Stimulated activated naive CD8-positive, alpha-beta T cell treated with anti-CD3 and anti-CD28 coated beads, Interleukin-15, amount 100 ng/mL, for 72 hours (primary cell): ENCODE data around the gene GABRA4.

Experiments used
- ATAC-seq: fragments of 150-1000 bp; cut with Tn5 transposase; 2 replicates; pipeline ENCODE4 v1.10.0; 2021; ENCODE audit warnings: mild to moderate bottlenecking, moderate library complexity
- DNase-seq, 2 donors: peaks; one replicate each; pipeline ENCODE4 v3.0.0; 2021 to 2022
- H3K27ac Mint-ChIP-seq, 2 donors: one replicate each; pipeline ENCODE4 v1.8.0; 2022; ENCODE audit warnings: mild to moderate bottlenecking in 2 of 2, mixed read lengths in 2 of 2, moderate library complexity in 2 of 2
- H3K27me3 Mint-ChIP-seq: one replicate; pipeline ENCODE4 v1.8.0; 2022; ENCODE audit warnings: mixed read lengths
- H3K4me1 Mint-ChIP-seq: one replicate; pipeline ENCODE4 v1.8.0; 2022; ENCODE audit warnings: mild to moderate bottlenecking, mixed read lengths
- H3K4me3 Mint-ChIP-seq, 2 donors: one replicate each; pipeline ENCODE4 v1.8.0; 2022; ENCODE audit warnings: mild to moderate bottlenecking in 2 of 2, mixed read lengths in 2 of 2, moderate library complexity in 1 of 2
- H3K9me3 Mint-ChIP-seq, 2 donors: one replicate each; pipeline ENCODE4 v1.8.0; 2022; ENCODE audit warnings: mixed read lengths in 2 of 2

GABRA4 gene

GRCh38 chr4:46999566-46999965 is 6.2 kb upstream of the GABRA4 start:
- Mint-ChIP-seq H3K4me1 (no peaks in the 10 kb centered on the region), H3K27ac (no peak overlapping the region), H3K9me3 (no peaks in the 10 kb centered on the region), H3K4me3 (no peak overlapping the region), H3K27me3 (peaks cover 8% of the 10 kb centered on the region)
- DNase-seq (no peak), ATAC-seq (no peak)

DNA sequence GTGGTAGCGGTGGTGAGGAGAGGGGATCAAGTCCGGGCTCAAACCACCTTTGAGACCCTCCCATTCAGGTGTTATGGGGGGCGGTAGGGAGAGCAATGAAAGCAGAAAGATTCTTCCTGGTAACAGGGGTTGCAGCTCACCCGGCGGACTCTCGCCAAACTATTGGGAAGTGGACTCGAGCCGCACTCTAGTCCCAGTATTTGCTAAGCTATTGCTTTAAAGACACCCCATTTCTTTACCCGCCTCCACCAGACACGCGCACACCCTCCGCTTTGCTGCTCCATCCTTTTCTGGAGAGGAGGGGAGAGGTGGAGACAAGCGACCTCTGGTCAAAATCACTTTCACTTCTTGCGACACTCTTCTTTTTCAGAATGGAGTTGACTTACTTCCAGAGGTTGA is 625 bp upstream of the GABRA4 start:
- no peak for DNase-seq
- Mint-ChIP-seq H3K27me3 (peaks cover 44% of the 10 kb centered on the region), H3K4me1 (peaks cover 22% of the 10 kb centered on the region), H3K27ac (peak overlapping the region in 1 of 2 donors; percentile 66), H3K4me3 (peak overlapping the region; percentile 56 to 69), H3K9me3 (no peaks in the 10 kb centered on the region)
- peak; percentile 22 for ATAC-seq

GRCh38 chr4:46992338-46992737 is 1.0 kb downstream of the GABRA4 start:
- ATAC-seq (no peak), DNase-seq (no peak)
- no peaks in the 10 kb centered on the region for H3K9me3 Mint-ChIP-seq
- H3K27ac Mint-ChIP-seq: no peak overlapping the region
- peak overlapping the region in 1 of 2 donors; percentile 62 for H3K4me3 Mint-ChIP-seq
- peaks cover 44% of the 10 kb centered on the region for H3K27me3 Mint-ChIP-seq
- peaks cover 22% of the 10 kb centered on the region for H3K4me1 Mint-ChIP-seq

DNA sequence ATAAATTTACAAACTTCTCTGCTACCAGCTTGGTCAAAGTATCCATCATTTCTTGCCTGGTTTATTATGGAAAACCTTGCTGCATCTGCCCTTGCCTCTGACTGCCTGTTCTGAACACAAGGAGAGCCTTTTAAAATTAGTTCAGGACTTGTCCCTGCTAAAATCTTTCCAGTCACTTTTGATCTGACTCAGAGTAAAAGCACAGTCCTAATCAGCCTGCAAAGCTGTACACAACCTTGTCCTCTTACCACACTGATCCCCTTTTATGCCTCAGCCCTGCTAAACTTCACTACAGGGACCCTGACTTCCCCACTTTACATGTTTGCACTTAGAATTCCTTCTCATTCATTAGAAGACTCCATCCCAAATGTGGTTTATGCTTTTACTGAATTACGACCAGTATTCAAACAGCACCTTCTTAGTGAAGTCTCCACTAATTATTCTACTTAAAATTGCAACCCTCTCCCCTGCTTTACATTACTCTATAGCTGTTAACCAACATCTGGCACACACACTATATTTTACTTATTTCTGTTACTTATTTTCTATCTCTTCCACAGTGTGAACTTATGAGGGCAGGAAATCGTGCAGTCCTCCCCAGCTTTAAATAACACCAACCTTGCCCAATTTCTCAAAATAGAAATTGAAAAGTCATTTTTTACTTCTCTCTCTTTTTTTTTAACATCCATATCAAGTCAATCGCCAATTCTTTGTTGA is 6.3 kb downstream of the GABRA4 start:
- DNase-seq (no peak), ATAC-seq (no peak)
- Mint-ChIP-seq H3K4me3 (no peak overlapping the region), H3K9me3 (no peaks in the 10 kb centered on the region), H3K4me1 (peaks cover under 1% of the 10 kb centered on the region), H3K27ac (no peak overlapping the region), H3K27me3 (peaks cover 11% of the 10 kb centered on the region)

- no peak for DNase-seq
- no peak overlapping the region for H3K4me3 Mint-ChIP-seq
- ATAC-seq: no peak
- no peaks in the 10 kb centered on the region for H3K4me1 Mint-ChIP-seq
- H3K9me3 Mint-ChIP-seq: no peaks in the 10 kb centered on the region
- no peaks in the 10 kb centered on the region for H3K27me3 Mint-ChIP-seq
- H3K27ac Mint-ChIP-seq: no peak overlapping the region
Observed at GRCh38 chr4:46984781-46985180, 8.6 kb downstream of the GABRA4 start.

GRCh38 chr4:46980851-46981250 is 12.5 kb downstream of the GABRA4 start:
- H3K27me3 Mint-ChIP-seq: peaks cover 2% of the 10 kb centered on the region
- no peaks in the 10 kb centered on the region for H3K9me3 Mint-ChIP-seq
- ATAC-seq (no peak), DNase-seq (no peak)
- H3K4me1 Mint-ChIP-seq: no peaks in the 10 kb centered on the region
- no peak overlapping the region for H3K4me3 Mint-ChIP-seq
- no peak overlapping the region for H3K27ac Mint-ChIP-seq

DNA sequence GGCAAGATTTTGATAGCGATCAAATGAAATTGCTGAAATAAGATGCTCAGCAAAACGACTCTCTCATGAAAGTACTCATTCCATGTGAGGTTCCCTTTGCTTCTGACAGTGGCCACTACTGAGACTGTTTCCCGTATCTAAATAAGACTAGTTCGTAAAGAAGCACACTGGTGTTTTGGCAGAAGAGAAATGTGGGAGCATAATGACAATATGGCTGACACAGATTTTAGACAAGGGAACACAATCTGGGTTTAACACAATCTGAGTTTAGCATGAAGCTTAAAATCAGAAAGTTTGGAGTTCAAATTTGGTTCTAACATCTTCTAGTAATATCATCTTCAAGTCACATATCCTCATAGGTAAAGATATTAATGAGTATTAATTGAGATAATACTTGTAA is 13.7 kb downstream of the GABRA4 start:
- Mint-ChIP-seq H3K27ac (no peak overlapping the region), H3K4me1 (no peaks in the 10 kb centered on the region), H3K4me3 (no peak overlapping the region), H3K9me3 (no peaks in the 10 kb centered on the region), H3K27me3 (peaks cover 14% of the 10 kb centered on the region)
- ATAC-seq (no peak), DNase-seq (no peak)

DNA sequence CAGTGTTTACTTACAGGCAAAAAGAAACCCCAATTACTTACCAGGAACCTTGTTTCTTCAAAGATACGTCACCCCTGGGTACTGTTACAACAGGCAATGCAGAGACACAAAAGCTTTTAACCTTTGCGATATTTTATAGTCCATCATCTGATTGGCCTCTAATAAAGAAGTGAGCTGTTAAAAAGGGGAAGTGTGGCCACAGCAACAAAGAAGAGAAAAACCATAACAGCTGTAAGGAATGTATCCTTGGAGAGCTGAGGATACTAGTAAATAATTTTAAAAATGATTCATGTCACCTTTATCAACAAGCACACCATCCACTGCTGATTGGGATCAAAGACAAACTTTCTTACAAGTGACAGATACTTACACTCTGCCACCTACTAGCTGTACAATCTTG is 14.1 kb downstream of the GABRA4 start:
- ATAC-seq: no peak
- H3K9me3 Mint-ChIP-seq: no peaks in the 10 kb centered on the region
- no peaks in the 10 kb centered on the region for H3K4me1 Mint-ChIP-seq
- peaks cover 15% of the 10 kb centered on the region for H3K27me3 Mint-ChIP-seq
- H3K27ac Mint-ChIP-seq: no peak overlapping the region
- no peak overlapping the region for H3K4me3 Mint-ChIP-seq
- DNase-seq: no peak

- no peak for ATAC-seq
- Mint-ChIP-seq H3K9me3 (no peaks in the 10 kb centered on the region), H3K27me3 (peaks cover 15% of the 10 kb centered on the region), H3K4me1 (no peaks in the 10 kb centered on the region), H3K4me3 (no peak overlapping the region), H3K27ac (no peak overlapping the region)
- no peak for DNase-seq
Observed at GRCh38 chr4:46977245-46977644, 16.1 kb downstream of the GABRA4 start.

DNA sequence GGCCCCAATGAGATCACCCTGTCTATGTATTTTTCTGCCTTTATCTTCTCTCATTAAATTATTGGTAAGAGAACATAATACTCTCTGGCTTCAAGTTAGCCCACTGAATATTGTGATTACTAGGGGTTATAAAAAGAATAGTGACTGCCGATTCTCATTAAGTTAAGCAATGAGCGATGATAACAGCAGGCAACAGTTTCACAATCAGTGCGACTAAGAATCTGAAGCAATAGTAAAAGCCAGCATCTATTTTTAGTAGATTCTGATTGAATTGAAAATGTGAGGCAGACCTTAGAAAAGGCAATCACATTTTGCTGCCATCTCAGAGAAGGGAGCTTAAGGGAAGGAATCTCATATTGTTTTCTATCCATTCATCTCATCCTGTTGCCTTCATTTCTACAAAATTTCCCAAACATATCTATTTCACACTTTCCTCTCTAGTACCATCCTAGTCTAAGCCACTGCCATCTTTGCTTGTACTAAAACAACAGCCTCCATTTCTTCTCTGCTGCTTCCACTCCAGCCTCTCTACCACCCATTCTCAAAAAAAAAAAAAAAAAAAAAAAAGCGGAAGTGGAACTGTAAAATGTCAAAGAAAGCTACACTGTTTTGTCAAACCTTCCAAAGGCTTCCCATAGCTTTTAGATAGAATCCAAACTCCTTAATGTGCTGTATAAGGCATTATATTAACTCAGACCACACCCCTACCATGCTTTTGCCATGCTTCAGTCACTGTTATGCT is 17.4 kb downstream of the GABRA4 start:
- Mint-ChIP-seq H3K27me3 (peaks cover 15% of the 10 kb centered on the region), H3K27ac (no peak overlapping the region), H3K9me3 (no peaks in the 10 kb centered on the region), H3K4me3 (no peak overlapping the region), H3K4me1 (no peaks in the 10 kb centered on the region)
- DNase-seq (no peak), ATAC-seq (no peak)

DNA sequence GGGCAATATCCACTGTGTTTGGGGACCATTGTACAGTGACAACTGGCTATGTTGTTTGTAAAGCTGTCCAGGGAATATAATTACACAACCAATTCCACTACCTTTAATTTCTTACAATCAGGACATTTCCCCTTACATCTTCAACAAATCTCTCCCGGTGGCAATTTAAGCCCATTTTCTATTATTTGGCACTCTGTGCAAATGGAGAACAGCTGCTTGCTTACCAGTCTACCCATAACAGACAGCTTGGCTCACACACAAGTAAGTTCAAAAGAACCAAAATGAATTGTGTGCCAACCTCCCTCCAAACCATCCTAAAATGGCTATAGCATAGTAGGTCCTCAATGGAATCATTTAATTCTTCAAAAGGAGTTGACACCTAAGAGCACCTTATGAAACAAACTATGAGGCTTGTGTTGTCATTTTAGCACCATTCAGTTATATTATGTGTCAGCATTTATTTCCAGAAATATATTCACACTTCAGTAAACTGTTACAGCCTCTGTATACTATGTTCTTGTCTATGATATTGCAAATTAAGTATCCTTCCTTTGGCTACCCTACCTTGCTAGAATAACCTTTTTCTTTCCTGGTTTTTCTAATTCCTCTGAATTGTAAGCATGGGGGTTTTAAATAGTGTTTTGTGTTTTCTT is 18.4 kb downstream of the GABRA4 start:
- Mint-ChIP-seq H3K27ac (no peak overlapping the region), H3K9me3 (no peaks in the 10 kb centered on the region), H3K27me3 (peaks cover 17% of the 10 kb centered on the region), H3K4me3 (no peak overlapping the region), H3K4me1 (no peaks in the 10 kb centered on the region)
- ATAC-seq (no peak), DNase-seq (no peak)

DNA sequence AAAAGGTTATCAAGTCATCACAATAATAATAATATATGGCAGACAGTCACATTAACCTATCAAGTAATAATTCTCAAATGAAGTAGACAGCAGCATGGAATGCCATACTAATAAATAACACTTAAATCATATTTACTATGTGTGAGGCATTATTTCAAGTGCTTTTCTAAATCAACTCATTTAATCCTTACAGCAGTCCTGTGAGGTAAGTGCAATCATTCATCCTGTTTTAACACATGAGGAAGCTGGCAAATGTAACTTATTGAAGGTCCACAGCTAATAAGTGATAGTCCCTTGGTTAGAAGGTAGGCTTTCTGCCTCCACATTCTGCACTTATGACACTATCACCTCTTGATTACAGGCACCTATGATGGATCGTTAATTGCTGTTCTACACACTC is 24.5 kb downstream of the GABRA4 start:
- Mint-ChIP-seq H3K9me3 (no peaks in the 10 kb centered on the region), H3K27ac (no peak overlapping the region), H3K4me3 (no peak overlapping the region), H3K27me3 (peaks cover 7% of the 10 kb centered on the region), H3K4me1 (no peaks in the 10 kb centered on the region)
- DNase-seq (no peak), ATAC-seq (no peak)

GRCh38 chr4:46967631-46968030 is 25.8 kb downstream of the GABRA4 start:
- H3K4me3 Mint-ChIP-seq: no peak overlapping the region
- H3K4me1 Mint-ChIP-seq: no peaks in the 10 kb centered on the region
- no peak for ATAC-seq
- H3K27ac Mint-ChIP-seq: no peak overlapping the region
- no peak for DNase-seq
- H3K27me3 Mint-ChIP-seq: peaks cover 7% of the 10 kb centered on the region
- H3K9me3 Mint-ChIP-seq: no peaks in the 10 kb centered on the region

- no peak overlapping the region for H3K4me3 Mint-ChIP-seq
- no peaks in the 10 kb centered on the region for H3K27me3 Mint-ChIP-seq
Observed at GRCh38 chr4:46958742-46959488, 34.5 kb downstream of the GABRA4 start.

DNA sequence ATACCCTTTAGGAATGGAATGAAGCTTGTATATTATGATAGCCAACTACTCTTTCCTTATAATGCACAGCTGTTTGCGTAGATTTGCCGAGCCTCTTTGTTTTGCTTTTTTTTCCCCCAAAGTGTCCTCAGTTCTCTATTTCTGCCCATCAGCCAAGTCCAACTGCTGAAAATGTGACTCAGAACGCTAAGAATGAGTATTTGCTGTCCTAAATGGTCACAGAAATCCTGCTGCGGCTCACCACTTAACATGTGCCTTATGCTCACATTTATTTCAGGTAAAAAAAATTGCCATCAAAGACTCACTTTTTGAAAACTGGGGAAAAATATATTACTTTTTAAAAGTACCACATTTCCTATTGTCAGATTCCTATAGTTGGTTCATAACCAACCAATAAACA is 36.9 kb downstream of the GABRA4 start:
- no peaks in the 10 kb centered on the region for H3K4me1 Mint-ChIP-seq
- DNase-seq (no peak), ATAC-seq (no peak)
- no peak overlapping the region for H3K27ac Mint-ChIP-seq
- H3K27me3 Mint-ChIP-seq: no peaks in the 10 kb centered on the region
- H3K9me3 Mint-ChIP-seq: no peaks in the 10 kb centered on the region
- no peak overlapping the region for H3K4me3 Mint-ChIP-seq

More at GRCh38 chr4:46958742-46959488, 34.5 kb downstream of the GABRA4 start:
- Mint-ChIP-seq H3K9me3 (no peaks in the 10 kb centered on the region), H3K27ac (no peak overlapping the region), H3K4me1 (no peaks in the 10 kb centered on the region)
- no peak for ATAC-seq
- DNase-seq: no peak

DNA sequence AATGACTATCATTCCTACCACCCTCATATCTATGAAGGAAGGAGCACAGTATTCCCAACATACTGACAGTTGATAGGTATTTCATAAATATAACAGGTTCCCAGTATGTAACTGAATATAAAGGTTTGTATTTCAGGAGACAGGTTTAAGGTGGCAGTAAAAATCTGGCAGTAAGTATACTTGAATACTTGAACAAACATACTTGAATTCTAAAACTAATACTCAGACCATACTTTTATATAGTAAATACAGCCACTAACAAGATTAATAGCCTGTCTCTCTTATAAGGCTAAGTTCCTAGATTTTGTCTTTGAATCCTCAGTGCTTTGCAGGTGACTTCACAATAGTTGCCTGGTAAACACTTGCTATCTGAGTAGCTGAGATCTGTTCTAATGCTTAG is 37.8 kb downstream of the GABRA4 start:
- ATAC-seq: no peak
- H3K4me1 Mint-ChIP-seq: no peaks in the 10 kb centered on the region
- H3K27me3 Mint-ChIP-seq: no peaks in the 10 kb centered on the region
- no peak for DNase-seq
- H3K9me3 Mint-ChIP-seq: no peaks in the 10 kb centered on the region
- H3K4me3 Mint-ChIP-seq: no peak overlapping the region
- no peak overlapping the region for H3K27ac Mint-ChIP-seq
